Psoas muscle (tissue), 8 donors: ENCODE results near the gene CRYGB. TPM values are rescaled to one million over a fixed set of nuclear protein-coding genes. Genes with fewer than 3 reads are reported as not detected.

ENCODE experiments used
- ATAC-seq, 4 donors: fragments of 200-7000 bp; cut with Tn5 transposase; one replicate each; pipeline ENCODE4 v1.9.1; 2020; ENCODE audit warnings: moderate library complexity in 3 of 4, mild to moderate bottlenecking in 2 of 4
- DNase-seq, 2 donors: peaks; one replicate each; pipeline ENCODE4 v3.0.0-alpha.2; 2020
- H3K27ac ChIP-seq: fragments of 200-600 bp; one replicate; pipeline ENCODE4 v1.8.0; 2022
- H3K27me3 ChIP-seq, 3 donors: fragments of 200-600 bp in 1 of 3; one replicate each; pipeline versions ENCODE4 v1.6.1 to v1.8.0; 2013 to 2022; ENCODE audit warnings: low read length in 2 of 3, mild to moderate bottlenecking in 2 of 3, moderate library complexity in 1 of 3; ENCODE audit not compliant: insufficient read depth in 3 of 3
- H3K36me3 ChIP-seq, 2 donors: fragments of 200-600 bp in 1 of 2; one replicate each; pipeline versions ENCODE4 v1.6.1 to v1.8.0; 2013 to 2022; ENCODE audit warnings: low read depth in 1 of 2, mild to moderate bottlenecking in 1 of 2, moderate library complexity in 1 of 2; ENCODE audit not compliant: insufficient read depth in 1 of 2
- H3K4me1 ChIP-seq: fragments of 200-600 bp; one replicate; pipeline ENCODE4 v1.8.0; 2022
- H3K4me3 ChIP-seq: fragments of 200-600 bp; one replicate; pipeline ENCODE4 v1.8.0; 2022; ENCODE audit warnings: mild to moderate bottlenecking
- H3K9me3 ChIP-seq: fragments of 200-600 bp; one replicate; pipeline ENCODE4 v1.8.0; 2022
- WGBS, 3 donors: extraction: QIAGEN DNeasy Blood & Tissue Kit; methylation state at CpG; one replicate each; pipeline versions ENCODE4 v1.1.6 to v1.1.7; 2013; 5-methylcytosine and 5-hydroxymethylcytosine counted together
- intact Hi-C, 2 donors: fragments of 100-400 bp; cut with DNase I; formaldehyde crosslinking; loops; one replicate each; pipeline versions ENCODE4 v1.11.0 to v1.14.2; 2022
- polyA plus RNA-seq, 3 donors: library from polyadenylated mRNA; stranded (reverse); fragments of 200-250 nt; gene quantifications; one replicate each; pipeline ENCODE4 v1.2.3, GENCODE V29; 2013
- total RNA-seq, 4 donors: library from RNA; stranded (reverse); fragmentation: NEBNext Ultra II Directional in 2 of 4; extraction: Animal tissue kit (Norgen Biotek cat#: 25700) in 2 of 4; gene quantifications; one replicate each; pipeline versions ENCODE4 v1.2.1 to v1.2.4, GENCODE V29; 2021 to 2023
- TF ChIP-seq, protein P1 (sequence below): fragments of 200-600 bp; IDR thresholded peaks from one replicate; pipeline ENCODE4 v1.8.0; 2022; ENCODE audit warnings: antibody characterized with exemption
- donor health status: healthy with polysubstance abuse.
- donor health status: DM: no; HTN: no; CAD: no; lungs with moderate emphysema.
- donor health status: Bipolar disorder and iron deficiency.
- donor health status: healthy.
- donor health status: DM: yes; HTN: yes; CAD: no.
- donor health status: DM: no; HTN: no; CAD: no.
- donor health status: DM: no; HTN: no; CAD: no.
- donor health status: DM: yes; HTN: yes; CAD: no.

The CRYGB gene
- total and polyA plus RNA-seq, 7 donors = not detected

DNA sequence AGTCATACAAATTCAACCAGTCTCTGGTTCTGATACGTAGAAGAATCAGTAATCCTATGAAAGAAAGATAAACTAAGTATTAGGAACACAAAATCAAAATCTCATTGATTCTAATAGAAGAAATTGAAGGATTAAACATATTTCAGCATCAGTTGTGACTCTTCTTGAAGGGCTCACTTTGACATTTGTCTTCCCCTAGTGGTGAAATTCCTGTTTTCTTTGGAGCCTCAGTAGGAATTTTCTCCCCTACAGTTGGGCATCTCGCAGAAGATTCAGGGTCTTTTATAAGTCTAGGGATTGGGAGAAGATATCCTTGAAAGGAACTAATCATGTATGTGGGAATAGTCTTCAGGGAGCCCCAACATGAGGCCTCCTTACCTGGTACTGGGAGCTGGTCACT lies 2.8 kb upstream of the CRYGB start:
- ATAC-seq (no peak), DNase-seq (no peak)
- Histone ChIP-seq H3K36me3 (no peaks in the 10 kb centered on the region), H3K27me3 (no peaks in the 10 kb centered on the region), H3K9me3 (no peaks in the 10 kb centered on the region), H3K27ac (no peak overlapping the region), H3K4me1 (no peaks in the 10 kb centered on the region), H3K4me3 (no peak overlapping the region)
- 60 to 73% (median 64%) methylated on average over 2 of the region's 2 CpGs for WGBS, 3 donors
- intact Hi-C loops = no loop called here
- TF ChIP-seq, protein P1, sequence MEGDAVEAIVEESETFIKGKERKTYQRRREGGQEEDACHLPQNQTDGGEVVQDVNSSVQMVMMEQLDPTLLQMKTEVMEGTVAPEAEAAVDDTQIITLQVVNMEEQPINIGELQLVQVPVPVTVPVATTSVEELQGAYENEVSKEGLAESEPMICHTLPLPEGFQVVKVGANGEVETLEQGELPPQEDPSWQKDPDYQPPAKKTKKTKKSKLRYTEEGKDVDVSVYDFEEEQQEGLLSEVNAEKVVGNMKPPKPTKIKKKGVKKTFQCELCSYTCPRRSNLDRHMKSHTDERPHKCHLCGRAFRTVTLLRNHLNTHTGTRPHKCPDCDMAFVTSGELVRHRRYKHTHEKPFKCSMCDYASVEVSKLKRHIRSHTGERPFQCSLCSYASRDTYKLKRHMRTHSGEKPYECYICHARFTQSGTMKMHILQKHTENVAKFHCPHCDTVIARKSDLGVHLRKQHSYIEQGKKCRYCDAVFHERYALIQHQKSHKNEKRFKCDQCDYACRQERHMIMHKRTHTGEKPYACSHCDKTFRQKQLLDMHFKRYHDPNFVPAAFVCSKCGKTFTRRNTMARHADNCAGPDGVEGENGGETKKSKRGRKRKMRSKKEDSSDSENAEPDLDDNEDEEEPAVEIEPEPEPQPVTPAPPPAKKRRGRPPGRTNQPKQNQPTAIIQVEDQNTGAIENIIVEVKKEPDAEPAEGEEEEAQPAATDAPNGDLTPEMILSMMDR = no peak

DNA sequence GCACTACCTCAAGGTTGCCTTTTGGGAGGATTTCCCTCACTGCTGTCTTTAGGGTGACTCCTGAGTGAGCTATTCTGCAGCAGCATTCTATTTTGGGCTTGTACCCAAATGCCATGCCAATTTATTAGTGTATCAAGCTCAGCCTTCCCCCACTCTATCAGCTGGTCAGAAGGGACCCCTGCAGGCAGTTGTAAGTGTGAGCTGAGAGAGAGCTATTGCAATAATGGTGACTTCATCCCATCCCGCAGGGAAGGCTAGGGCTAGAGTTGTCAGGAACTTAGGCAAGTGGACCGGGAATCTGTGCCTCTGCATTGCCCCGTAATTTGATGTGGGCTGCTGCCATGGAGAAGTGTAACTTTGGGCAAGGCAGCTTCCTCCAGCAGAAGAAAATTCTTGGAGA lies 1.8 kb upstream of the CRYGB start:
- TF ChIP-seq, protein P1 = no peak
- Histone ChIP-seq H3K27ac (no peak overlapping the region), H3K27me3 (no peaks in the 10 kb centered on the region), H3K4me1 (no peaks in the 10 kb centered on the region), H3K36me3 (no peaks in the 10 kb centered on the region), H3K4me3 (no peak overlapping the region), H3K9me3 (no peaks in the 10 kb centered on the region)
- no peak for ATAC-seq
- intact Hi-C loops = no loop called here
- WGBS, 3 donors = 62 to 71% (median 64%) methylated on average over 3 of the region's 3 CpGs
- no peak for DNase-seq

DNA sequence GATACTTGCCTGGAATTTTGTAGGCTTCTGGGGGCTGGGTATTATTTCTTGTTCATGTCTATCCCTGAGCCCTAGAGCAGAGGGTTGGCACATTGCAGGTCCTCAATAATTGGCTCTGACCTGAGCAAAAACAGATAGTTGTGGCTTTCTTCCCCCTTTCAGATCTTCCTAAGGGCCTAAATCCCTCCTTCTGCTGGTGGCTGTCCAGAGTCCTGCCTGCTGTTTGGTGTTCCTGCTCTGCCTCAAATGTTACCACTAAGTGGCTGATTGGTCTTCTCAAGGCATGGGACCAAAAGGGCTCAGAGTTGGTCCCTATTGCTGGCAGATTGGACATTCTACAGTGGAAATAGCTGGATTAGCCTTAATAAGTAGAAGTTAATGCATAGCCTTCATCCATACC lies 1.1 kb upstream of the CRYGB start:
- intact Hi-C loops = no loop called here
- no peaks in the 10 kb centered on the region for H3K27me3 ChIP-seq
- H3K27ac ChIP-seq = no peak overlapping the region
- TF ChIP-seq, protein P1 = no peak
- H3K9me3 ChIP-seq = no peaks in the 10 kb centered on the region
- DNase-seq = no peak
- ATAC-seq = no peak
- H3K4me3 ChIP-seq = no peak overlapping the region
- no peaks in the 10 kb centered on the region for H3K4me1 ChIP-seq
- H3K36me3 ChIP-seq = no peaks in the 10 kb centered on the region

DNA sequence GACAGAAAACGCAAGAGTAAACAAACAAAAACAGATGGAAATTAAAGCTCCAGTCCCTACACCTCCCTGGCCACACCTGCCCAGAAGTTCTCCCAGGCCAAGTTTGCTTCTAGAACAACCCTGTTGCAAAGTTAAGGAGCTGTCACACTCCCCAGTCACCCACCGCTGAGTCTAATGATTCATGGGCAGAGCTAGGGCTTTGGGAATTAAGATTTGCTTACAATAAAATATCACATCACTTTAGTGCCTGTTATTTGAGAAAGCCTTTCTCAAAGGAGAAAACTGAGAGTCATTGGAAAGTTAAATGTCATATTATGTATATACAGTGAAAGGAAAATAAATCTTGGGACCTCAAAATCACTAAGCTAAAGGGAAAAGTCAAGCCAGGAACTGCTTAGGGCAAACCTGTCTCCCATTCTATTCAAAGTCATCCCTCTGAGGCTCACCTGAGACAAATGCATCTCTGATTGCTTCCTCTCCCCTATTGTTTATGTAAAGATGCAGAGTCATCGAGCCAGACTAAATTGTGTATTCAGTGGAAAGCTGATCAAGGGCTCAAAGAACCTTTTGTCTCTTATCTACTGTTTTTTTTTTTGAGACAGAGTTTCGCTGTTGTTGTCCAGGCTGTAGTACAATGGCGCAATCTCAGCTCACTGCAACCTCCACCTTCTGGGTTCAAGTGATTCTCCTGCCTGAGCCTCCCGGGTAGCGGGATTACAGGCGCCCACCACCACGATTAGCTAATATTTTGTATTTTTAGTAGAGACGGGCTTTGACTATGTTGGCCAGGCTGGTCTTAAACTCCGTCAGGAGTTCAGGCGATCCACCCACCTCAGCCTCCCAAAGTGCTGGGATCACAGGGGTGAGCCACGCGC lies 2.8 kb downstream of the CRYGB start:
- H3K36me3 ChIP-seq = no peaks in the 10 kb centered on the region
- 51 to 78% (median 59%) methylated on average over 12 to 14 of the region's 14 CpGs for WGBS, 3 donors
- ATAC-seq = no peak
- H3K4me1 ChIP-seq = no peaks in the 10 kb centered on the region
- intact Hi-C loops = no loop called here
- H3K4me3 ChIP-seq = no peak overlapping the region
- H3K9me3 ChIP-seq = no peaks in the 10 kb centered on the region
- H3K27me3 ChIP-seq = no peaks in the 10 kb centered on the region
- TF ChIP-seq, protein P1 = no peak
- H3K27ac ChIP-seq = no peak overlapping the region
- no peak for DNase-seq
